BJ (cell line): ENCODE data around the gene MRE11. TPM values are rescaled to one million over a fixed set of nuclear protein-coding genes. Genes with fewer than 3 reads are reported as not detected.

Experiments used
- CTCF ChIA-PET: fragments of 350-600 bp; formaldehyde crosslinking; extraction: SDS; loops from one replicate; lab custom pipeline; 2021; ENCODE audit warnings: antibody characterized with exemption, inconsistent platforms; lab: Yijun Ruan, JAX
- POLR2A ChIA-PET: fragments of 300-600 bp; sonication (Branson Sonifier 250); formaldehyde crosslinking; extraction: SDS; loops from one replicate; lab custom pipeline; 2021; ENCODE audit warnings: antibody characterized with exemption; lab: Charles Lee
- DNase-seq: peaks from one replicate; pipeline ENCODE4 v3.0.0-alpha.2; 2011; ENCODE audit warnings: low read depth
- H3K27me3 ChIP-seq: 2 replicates; pipeline ENCODE4 v1.6.0; 2011; ENCODE audit warnings: low read length; ENCODE audit not compliant: control insufficient read depth, insufficient read depth
- H3K36me3 ChIP-seq: 2 replicates; pipeline ENCODE4 v1.5.1; 2011; ENCODE audit warnings: low read length; ENCODE audit not compliant: control insufficient read depth, insufficient read depth
- H3K4me3 ChIP-seq: 2 replicates; pipeline ENCODE4 v1.5.1; 2011; ENCODE audit warnings: low read depth, mild to moderate bottlenecking, control low read depth, low read length
- polyA plus RNA-seq: library from polyadenylated mRNA; depleted of rRNA; stranded (reverse); fragments of >200 nt; gene quantifications from 2 replicates; pipeline ENCODE4 v1.2.3, GENCODE V29; 2011
- TF ChIP-seq, protein P1 (sequence below): IDR thresholded peaks from 2 replicates; pipeline ENCODE4 v1.5.1; 2011; ENCODE audit warnings: low read depth, mild to moderate bottlenecking, control low read depth, inconsistent platforms, low read length, moderate library complexity; ENCODE audit not compliant: insufficient read depth

MRE11 gene
- polyA plus RNA-seq, 1 experiment: 2.6 TPM

DNA sequence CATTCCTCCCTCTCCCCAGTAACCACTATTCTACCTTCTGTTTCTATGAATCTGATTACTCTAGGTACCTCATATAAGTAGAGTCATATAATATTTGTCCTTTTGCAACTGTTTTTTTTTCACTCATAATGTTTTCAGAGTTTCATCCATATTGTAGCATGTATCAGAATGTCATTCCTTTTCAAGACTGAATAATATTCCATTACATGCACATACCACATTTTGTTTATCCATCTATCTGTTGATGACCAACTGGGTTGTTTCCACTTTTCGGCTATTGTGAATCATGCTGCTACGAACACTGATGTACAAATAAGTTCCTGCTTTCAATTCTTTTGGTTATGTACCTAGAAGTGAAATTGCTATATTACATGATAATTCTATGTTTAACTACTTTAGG is 40.7 kb downstream of the MRE11 start:
- Histone ChIP-seq H3K36me3 (no peaks in the 10 kb centered on the region; the same call in 1 of the 2 replicates), H3K27me3 (no peaks in the 10 kb centered on the region), H3K4me3 (no peak overlapping the region)
- POLR2A ChIA-PET: no interaction called here
- CTCF ChIA-PET: no interaction called here
- TF ChIP-seq, protein P1, sequence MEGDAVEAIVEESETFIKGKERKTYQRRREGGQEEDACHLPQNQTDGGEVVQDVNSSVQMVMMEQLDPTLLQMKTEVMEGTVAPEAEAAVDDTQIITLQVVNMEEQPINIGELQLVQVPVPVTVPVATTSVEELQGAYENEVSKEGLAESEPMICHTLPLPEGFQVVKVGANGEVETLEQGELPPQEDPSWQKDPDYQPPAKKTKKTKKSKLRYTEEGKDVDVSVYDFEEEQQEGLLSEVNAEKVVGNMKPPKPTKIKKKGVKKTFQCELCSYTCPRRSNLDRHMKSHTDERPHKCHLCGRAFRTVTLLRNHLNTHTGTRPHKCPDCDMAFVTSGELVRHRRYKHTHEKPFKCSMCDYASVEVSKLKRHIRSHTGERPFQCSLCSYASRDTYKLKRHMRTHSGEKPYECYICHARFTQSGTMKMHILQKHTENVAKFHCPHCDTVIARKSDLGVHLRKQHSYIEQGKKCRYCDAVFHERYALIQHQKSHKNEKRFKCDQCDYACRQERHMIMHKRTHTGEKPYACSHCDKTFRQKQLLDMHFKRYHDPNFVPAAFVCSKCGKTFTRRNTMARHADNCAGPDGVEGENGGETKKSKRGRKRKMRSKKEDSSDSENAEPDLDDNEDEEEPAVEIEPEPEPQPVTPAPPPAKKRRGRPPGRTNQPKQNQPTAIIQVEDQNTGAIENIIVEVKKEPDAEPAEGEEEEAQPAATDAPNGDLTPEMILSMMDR: no peak
- no peak for DNase-seq

DNA sequence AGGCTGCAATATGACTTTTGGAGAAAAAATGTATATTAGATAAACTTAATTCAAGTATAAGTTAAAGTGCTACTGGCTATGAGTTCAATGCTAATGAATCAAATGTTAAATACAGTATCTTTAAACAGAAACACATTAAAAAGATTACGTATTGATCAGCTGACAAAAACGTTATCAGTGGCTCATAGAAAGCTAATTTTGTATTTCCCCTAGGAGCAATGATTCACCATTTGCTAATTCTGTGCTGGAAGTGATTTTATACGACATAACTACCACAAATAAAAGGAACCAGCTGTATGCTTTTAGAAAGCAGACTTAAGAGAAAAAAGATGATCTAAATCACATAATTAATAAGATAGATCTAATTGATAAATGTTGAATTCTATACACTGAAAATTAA is 43.6 kb downstream of the MRE11 start:
- Histone ChIP-seq H3K4me3 (no peak overlapping the region), H3K27me3 (no peaks in the 10 kb centered on the region), H3K36me3 (no peaks in the 10 kb centered on the region; the same call in 1 of the 2 replicates)
- peak; percentile 15 for DNase-seq
- POLR2A ChIA-PET: no interaction called here
- CTCF ChIA-PET: no interaction called here
- TF ChIP-seq, protein P1: no peak

DNA sequence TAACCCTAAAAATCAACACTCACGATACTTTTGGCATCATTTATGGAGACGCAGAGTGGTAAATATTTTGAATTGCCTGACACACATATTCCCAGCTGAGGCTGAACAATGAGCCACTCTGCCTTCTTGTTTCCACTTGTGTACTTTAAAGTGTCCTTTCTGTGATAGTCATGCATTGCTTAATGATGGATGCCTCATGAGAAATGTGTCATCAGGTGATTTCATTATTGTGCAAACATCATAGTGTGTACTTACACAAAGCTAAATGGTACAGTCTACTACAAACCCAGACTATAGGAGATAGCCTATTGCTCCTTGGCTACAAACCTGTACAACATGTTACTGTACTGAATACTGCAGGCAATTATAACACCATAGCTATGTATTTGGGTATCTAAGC is 44.2 kb downstream of the MRE11 start:
- DNase-seq: peak; percentile 26
- H3K4me3 ChIP-seq: no peak overlapping the region
- no peaks in the 10 kb centered on the region; the same call in 1 of the 2 replicates for H3K36me3 ChIP-seq
- POLR2A ChIA-PET: no interaction called here
- no peaks in the 10 kb centered on the region for H3K27me3 ChIP-seq
- TF ChIP-seq, protein P1: no peak
- CTCF ChIA-PET: interaction anchor here (0.6 kb wide), 2 partner anchors 180 to 583 kb away, joined by 3 to 4 read pairs; no protein-coding TSS in a partner anchor

DNA sequence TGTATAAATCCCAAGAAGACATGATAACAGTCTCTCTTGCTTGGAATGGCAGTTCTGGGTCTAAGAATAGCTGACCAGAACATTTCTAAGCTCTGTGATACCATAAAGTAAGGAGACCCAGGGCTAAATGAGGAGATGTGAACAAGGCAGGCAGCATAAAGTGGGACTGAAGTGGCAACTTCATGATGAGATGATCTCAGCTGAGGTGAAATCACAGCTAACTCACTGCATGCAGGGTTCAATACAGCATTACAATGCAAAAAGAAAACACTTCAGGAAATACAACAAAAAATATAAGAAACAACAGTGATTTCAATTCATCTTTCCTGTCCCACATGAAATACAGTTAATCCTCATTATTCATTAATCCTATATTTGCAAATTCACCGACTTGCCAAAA is 44.6 kb downstream of the MRE11 start:
- CTCF ChIA-PET: interaction anchor here (0.6 kb wide), 1 partner anchor 583 kb away, joined by 4 read pairs; no protein-coding TSS in a partner anchor
- H3K36me3 ChIP-seq: no peaks in the 10 kb centered on the region; the same call in 1 of the 2 replicates
- DNase-seq: no peak
- H3K27me3 ChIP-seq: no peaks in the 10 kb centered on the region
- POLR2A ChIA-PET: no interaction called here
- H3K4me3 ChIP-seq: no peak overlapping the region
- TF ChIP-seq, protein P1: no peak

DNA sequence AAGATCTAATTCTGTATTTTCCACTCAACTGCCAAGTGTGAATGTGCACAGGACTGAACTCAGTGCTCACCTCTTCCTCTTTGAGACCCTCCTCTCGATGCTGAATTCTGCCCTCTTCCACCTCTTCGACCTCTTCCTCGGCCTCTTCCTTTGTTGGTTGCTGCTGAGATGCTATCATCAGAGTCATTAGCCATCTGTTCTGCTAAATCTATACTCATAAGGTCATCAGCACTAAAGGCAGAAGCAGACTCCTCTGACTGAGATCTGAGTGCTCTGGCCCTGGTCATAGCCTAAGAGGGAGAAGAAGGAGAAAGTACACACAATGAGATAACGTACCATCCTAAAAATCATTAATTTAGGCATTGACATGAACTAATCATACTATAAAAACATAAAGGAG is 46.5 kb downstream of the MRE11 start:
- H3K36me3 ChIP-seq: no peaks in the 10 kb centered on the region; the same call in 1 of the 2 replicates
- CTCF ChIA-PET: no interaction called here
- POLR2A ChIA-PET: no interaction called here
- no peak overlapping the region for H3K4me3 ChIP-seq
- H3K27me3 ChIP-seq: no peaks in the 10 kb centered on the region
- no peak for DNase-seq
- TF ChIP-seq, protein P1: no peak
